ENCODE data around the gene TXNDC9.
"Not testable (repeated sequence)": the region's sequence is repeated elsewhere in the genome, so short reads cannot be mapped to it uniquely, and the experiment has no call there.

GRCh38 chr2:99368854-99369253 is 32.7 kb upstream of the TXNDC9 start:
- TF ChIP-seq, protein P1, sequence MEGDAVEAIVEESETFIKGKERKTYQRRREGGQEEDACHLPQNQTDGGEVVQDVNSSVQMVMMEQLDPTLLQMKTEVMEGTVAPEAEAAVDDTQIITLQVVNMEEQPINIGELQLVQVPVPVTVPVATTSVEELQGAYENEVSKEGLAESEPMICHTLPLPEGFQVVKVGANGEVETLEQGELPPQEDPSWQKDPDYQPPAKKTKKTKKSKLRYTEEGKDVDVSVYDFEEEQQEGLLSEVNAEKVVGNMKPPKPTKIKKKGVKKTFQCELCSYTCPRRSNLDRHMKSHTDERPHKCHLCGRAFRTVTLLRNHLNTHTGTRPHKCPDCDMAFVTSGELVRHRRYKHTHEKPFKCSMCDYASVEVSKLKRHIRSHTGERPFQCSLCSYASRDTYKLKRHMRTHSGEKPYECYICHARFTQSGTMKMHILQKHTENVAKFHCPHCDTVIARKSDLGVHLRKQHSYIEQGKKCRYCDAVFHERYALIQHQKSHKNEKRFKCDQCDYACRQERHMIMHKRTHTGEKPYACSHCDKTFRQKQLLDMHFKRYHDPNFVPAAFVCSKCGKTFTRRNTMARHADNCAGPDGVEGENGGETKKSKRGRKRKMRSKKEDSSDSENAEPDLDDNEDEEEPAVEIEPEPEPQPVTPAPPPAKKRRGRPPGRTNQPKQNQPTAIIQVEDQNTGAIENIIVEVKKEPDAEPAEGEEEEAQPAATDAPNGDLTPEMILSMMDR (IDR thresholded peaks at IDR 0.05; ENCODE audit: insufficient read depth, low read length, poor library complexity, severe bottlenecking): not testable (repeated sequence)
- TF ChIP-seq EZH2phosphoT487 (conservative IDR thresholded peaks at IDR 0.05; ENCODE audit: low read length): not testable (repeated sequence)

Data from SU-DHL-6 (cell line).